Transverse colon (tissue), 4 donors: ENCODE data around the gene NAA16.

Source experiments
- CTCF ChIP-seq, 5 experiments: fragments of 200-600 bp in 3 of 5; fragments of 450-650 bp in 2 of 5; sonication (generic) in 3 of 5; IDR thresholded peaks; 1 replicate in 2 of 5; 2 replicates in 3 of 5; pipeline ENCODE4 v1.5.1; 2016 to 2017; ENCODE audit warnings: antibody characterized with exemption in 5 of 5, inconsistent platforms in 3 of 5, mild to moderate bottlenecking in 2 of 5, moderate library complexity in 1 of 5
- POLR2A ChIP-seq: fragments of 450-650 bp; IDR thresholded peaks from one replicate; pipeline ENCODE4 v1.6.1; 2016; ENCODE audit warnings: antibody characterized with exemption, mild to moderate bottlenecking, moderate library complexity
- POLR2AphosphoS5 ChIP-seq, 3 donors: sonication (generic); formaldehyde crosslinking; IDR thresholded peaks; one replicate each; pipeline ENCODE4 v1.6.1; 2016; ENCODE audit warnings: antibody characterized with exemption in 3 of 3

GRCh38 chr13:41313117-41313516 is 2.0 kb downstream of the NAA16 start:
- no peak for TF ChIP-seq POLR2AphosphoS5 (IDR thresholded peaks at IDR 0.05)
- TF ChIP-seq CTCF (IDR thresholded peaks at IDR 0.05), result no peak
- TF ChIP-seq POLR2A, result no peak
